Endothelial cell of umbilical vein (primary cell): ENCODE data around the gene HEXA. TPM values are rescaled to one million over a fixed set of nuclear protein-coding genes. Genes with fewer than 3 reads are reported as not detected.

Experiments used
- BruUV-seq: library from RNA; stranded (reverse); fragments of 400-500 nt; replicated peaks from 2 replicates; lab custom pipeline; 2021; lab: Mats Ljungman, UMichigan
- CTCF ChIA-PET: fragments of 300-600, 350-600 bp; sonication (Branson Sonifier 250); formaldehyde crosslinking; loops from one replicate; lab custom pipeline; 2021; ENCODE audit warnings: antibody characterized with exemption, inconsistent platforms; lab: Charles Lee
- POLR2A ChIA-PET: fragments of 300-600, 350-600 bp; sonication (Branson Sonifier 250); formaldehyde crosslinking; loops from one replicate; lab custom pipeline; 2021; ENCODE audit warnings: antibody characterized with exemption, inconsistent platforms; lab: Charles Lee
- DNase-seq: peaks from one replicate; pipeline ENCODE4 v3.0.0-alpha.2; 2011; ENCODE audit warnings: low read depth, low spot score
- FAIRE-seq: peaks from 2 replicates; lab custom pipeline; 2011; peaks lifted over from hg19 to GRCh38; lab: Jason Lieb, UNC
- H2AFZ ChIP-seq: 2 replicates; pipeline ENCODE4 v1.6.0; 2012; ENCODE audit warnings: low read depth, low read length, control low read depth, inconsistent platforms
- H3K27ac ChIP-seq: 2 replicates; pipeline ENCODE4 v1.5.1; 2011; ENCODE audit warnings: low read depth, mild to moderate bottlenecking, control low read depth, low read length, moderate library complexity; ENCODE audit not compliant: insufficient read depth
- H3K27me3 ChIP-seq, 2 experiments: 2 replicates each; pipeline versions ENCODE4 v1.6.0 to v1.6.1; 2011; ENCODE audit warnings: low read length in 2 of 2, mixed read lengths in 1 of 2; ENCODE audit not compliant: control insufficient read depth in 2 of 2, insufficient read depth in 2 of 2
- H3K36me3 ChIP-seq, 2 experiments: 2 replicates in 1 of 2; 3 replicates in 1 of 2; pipeline ENCODE4 v1.5.1; 2011; ENCODE audit warnings: low read length in 2 of 2, mild to moderate bottlenecking in 1 of 2, moderate library complexity in 1 of 2; ENCODE audit not compliant: control insufficient read depth in 2 of 2, insufficient read depth in 2 of 2; ENCODE audit errors: extremely low read depth in 1 of 2
- H3K4me1 ChIP-seq: 3 replicates; pipeline ENCODE4 v1.5.1; 2011; ENCODE audit warnings: mild to moderate bottlenecking, low read length; ENCODE audit not compliant: control insufficient read depth, insufficient read depth; ENCODE audit errors: extremely low read depth
- H3K4me2 ChIP-seq: 2 replicates; pipeline ENCODE4 v1.6.1; 2011; ENCODE audit warnings: low read length, control low read depth, mixed read lengths; ENCODE audit not compliant: insufficient read depth
- H3K4me3 ChIP-seq, 3 experiments: fragments of 200-600 bp in 1 of 3; sonication (generic), shearing (Covaris generic) in 1 of 3; replicated peaks in 1 of 3; 2 replicates each; pipeline ENCODE4 v1.5.1; 2011 to 2016; ENCODE audit warnings: control low read depth in 3 of 3, low read length in 3 of 3, mild to moderate bottlenecking in 2 of 3, inconsistent platforms in 1 of 3, low read depth in 1 of 3, moderate library complexity in 1 of 3; ENCODE audit not compliant: insufficient read depth in 1 of 3
- H3K79me2 ChIP-seq: 2 replicates; pipeline ENCODE4 v1.6.0; 2012; ENCODE audit warnings: low read length, inconsistent platforms; ENCODE audit not compliant: control insufficient read depth, insufficient read depth
- H3K9ac ChIP-seq: replicated peaks from 2 replicates; pipeline ENCODE3; 2011; ENCODE audit warnings: low read length, control low read depth; ENCODE audit not compliant: insufficient read depth; ENCODE audit errors: extremely low read depth
- H3K9me1 ChIP-seq: replicated peaks from 3 replicates; pipeline ENCODE4 v1.6.0; 2011; ENCODE audit warnings: mild to moderate bottlenecking, low read length; ENCODE audit not compliant: control insufficient read depth, insufficient read depth; ENCODE audit errors: extremely low read depth
- H3K9me3 ChIP-seq: replicated peaks from 2 replicates; pipeline ENCODE4 v1.5.1; 2012; ENCODE audit warnings: low read length, inconsistent platforms; ENCODE audit not compliant: control insufficient read depth, insufficient read depth
- H4K20me1 ChIP-seq: replicated peaks from 2 replicates; pipeline ENCODE3; 2011; ENCODE audit warnings: mild to moderate bottlenecking, low read length; ENCODE audit not compliant: control insufficient read depth, insufficient read depth; ENCODE audit errors: extremely low read depth
- CTCF ChIP-seq, 2 donors: IDR thresholded peaks; 1 replicate in 1 of 2; 2 replicates in 1 of 2; pipeline ENCODE4 v1.5.1; 2011; ENCODE audit warnings: low read length in 2 of 2, mild to moderate bottlenecking in 2 of 2, moderate library complexity in 2 of 2, control low read depth in 1 of 2, inconsistent platforms in 1 of 2, low read depth in 1 of 2; ENCODE audit not compliant: insufficient read depth in 1 of 2; ENCODE audit errors: extremely low read depth in 1 of 2
- EZH2 ChIP-seq: IDR thresholded peaks from 2 replicates; pipeline ENCODE4 v1.6.1; 2012; ENCODE audit warnings: borderline replicate concordance, low read depth, mild to moderate bottlenecking, moderate library complexity, low read length, inconsistent platforms; ENCODE audit not compliant: severe bottlenecking
- FOS ChIP-seq: IDR thresholded peaks from 2 replicates; pipeline ENCODE4 v1.6.1; 2011; ENCODE audit warnings: mild to moderate bottlenecking, low read length, moderate library complexity, borderline replicate concordance; ENCODE audit not compliant: insufficient read depth
- GATA2 ChIP-seq: IDR thresholded peaks from 2 replicates; pipeline ENCODE4 v1.7.0; 2011; ENCODE audit warnings: low read depth, mild to moderate bottlenecking, moderate library complexity, mixed read lengths, low read length; ENCODE audit not compliant: insufficient read length, insufficient read depth
- JUN ChIP-seq: IDR thresholded peaks from 2 replicates; pipeline ENCODE4 v1.6.1; 2011; ENCODE audit warnings: borderline replicate concordance, low read depth; ENCODE audit not compliant: insufficient read length, insufficient read depth
- MAX ChIP-seq: IDR thresholded peaks from 2 replicates; pipeline ENCODE4 v1.6.1; 2011; ENCODE audit not compliant: insufficient read depth, insufficient read length
- MYC ChIP-seq: IDR thresholded peaks from one replicate; pipeline ENCODE4 v1.6.1; 2011; ENCODE audit warnings: mild to moderate bottlenecking, low read depth, low read length
- POLR2A ChIP-seq: IDR thresholded peaks from 2 replicates; pipeline ENCODE4 v1.6.1; 2012; ENCODE audit warnings: low read depth, mild to moderate bottlenecking, control low read depth, low read length
- POLR2AphosphoS5 ChIP-seq: IDR thresholded peaks from 2 replicates; pipeline ENCODE4 v1.6.1; 2012; ENCODE audit warnings: low read depth, mild to moderate bottlenecking, control low read depth, low read length, moderate library complexity; ENCODE audit not compliant: insufficient read depth
- dilution Hi-C: fragments of 300-500 bp; cut with MboI; formaldehyde crosslinking; loops from one replicate; pipeline ENCODE4 v1.15.0; 2019; ENCODE audit warnings: low sequenced_read_pairs; ENCODE audit not compliant: extremely low pct_ligation_motif_present
- intact Hi-C: fragments of 100-400 bp; cut with micrococcal nuclease; formaldehyde crosslinking; loops from one replicate; pipeline ENCODE4 v1.10.0; 2022
- polyA plus RNA-seq, 4 experiments: library from polyadenylated mRNA; depleted of rRNA in 3 of 4; stranded (reverse) in 3 of 4; unstranded in 1 of 4; fragments of >200 nt; gene quantifications; 2 replicates each; pipeline versions ENCODE4 v1.2.1 to v1.2.3, GENCODE V29; 2011 to 2012; ENCODE audit warnings: missing spikeins in 1 of 4
- total RNA-seq: library from RNA; stranded (reverse); gene quantifications from 2 replicates; pipeline ENCODE4 v1.2.3, GENCODE V29; 2021

The HEXA gene
- total and polyA plus RNA-seq, 2 donors (not counting 3 experiments of a cell fraction or from before 2014, with no cell fraction given) = 108 to 212 TPM

GRCh38 chr15:72302955-72303354, 72.9 kb downstream of the HEXA start:
- Histone ChIP-seq H3K36me3 (no peaks in the 10 kb centered on the region), H3K4me2 (no peak overlapping the region), H3K9me1 (no peaks in the 10 kb centered on the region), H3K4me1 (no peaks in the 10 kb centered on the region), H4K20me1 (no peaks in the 10 kb centered on the region), H3K4me3 (no peak overlapping the region), H3K27me3 (peaks cover 0 to 2% of the 10 kb centered on the region in 2 experiments), H2AFZ (no peak overlapping the region), H3K79me2 (no peaks in the 10 kb centered on the region), H3K9ac (no peak overlapping the region), H3K9me3 (no peaks in the 10 kb centered on the region), H3K27ac (no peak overlapping the region)
- FAIRE-seq (no peak), DNase-seq (no peak)
- TF ChIP-seq FOS (no peak), EZH2 (no peak), POLR2AphosphoS5 (no peak), GATA2 (no peak), CTCF (IDR thresholded peaks at IDR 0.05; ENCODE audit: extremely low read depth in 1 of 2, insufficient read depth in 1 of 2, low read depth in 1 of 2, low read length in 2 of 2) (no peak), MAX (no peak), JUN (no peak), MYC (no peak), POLR2A (no peak)
- ChIA-PET CTCF (interaction anchor here (1.0 to 1.8 kb wide), 2 partner anchors 10 to 17 kb away, joined by 3 to 11 read pairs; no protein-coding TSS in a partner anchor), POLR2A (no interaction called here)
- dilution Hi-C loops = no loop called here
- BruUV-seq = no TSS peak
- intact Hi-C loops = no loop called here

Other genes starting within 250 kb of the HEXA start
- 0.23 and 0.29 TPM in 2 replicates for gene GRAMD2A, start 178.2 kb downstream of the HEXA start, total RNA-seq
- gene GRAMD2A, start 178.2 kb downstream of the HEXA start, polyA plus RNA-seq = 0.08 and 0.22 TPM in 2 replicates
- gene PKM, start 144.8 kb downstream of the HEXA start, total RNA-seq = 932 and 968 TPM in 2 replicates
- 613 and 689 TPM in 2 replicates for gene PKM, start 144.8 kb downstream of the HEXA start, polyA plus RNA-seq
- gene PARP6, start 103.5 kb downstream of the HEXA start, total RNA-seq = 37.4 and 41.1 TPM in 2 replicates
- 53.3 and 60.0 TPM in 2 replicates for gene PARP6, start 103.5 kb downstream of the HEXA start, polyA plus RNA-seq
- 0.30 TPM in 1 of 2 replicates, not detected in the other for gene CELF6, start 55.9 kb downstream of the HEXA start, total RNA-seq
- 0.17 and 0.22 TPM in 2 replicates for gene CELF6, start 55.9 kb downstream of the HEXA start, polyA plus RNA-seq
- gene TMEM202, start 22.3 kb upstream of the HEXA start, total RNA-seq = not detected in 2 replicates
- not detected in 2 replicates for gene TMEM202, start 22.3 kb upstream of the HEXA start, polyA plus RNA-seq
- gene ARIH1, start 98.3 kb upstream of the HEXA start, total RNA-seq = 137 and 144 TPM in 2 replicates
- gene ARIH1, start 98.3 kb upstream of the HEXA start, polyA plus RNA-seq = 22.0 and 25.1 TPM in 2 replicates